ENCODE results near the gene WDR77. TPM values are rescaled to one million over a fixed set of nuclear protein-coding genes. Genes with fewer than 3 reads are reported as not detected.

The WDR77 gene
- total RNA-seq, 4 donors from 2014 or later: 20.5 to 33.5 (median 28.7) TPM

GRCh38 chr1:111489604-111490003 is 40.5 kb upstream of the WDR77 start:
- Histone ChIP-seq H3K36me3 (no peaks in the 10 kb centered on the region), H3K4me1 (no peaks in the 10 kb centered on the region), H3K27me3 (no peaks in the 10 kb centered on the region), H3K9me3 (no peaks in the 10 kb centered on the region), H3K4me3 (no peak overlapping the region), H3K27ac (peak overlapping the region in 3 of 4 donors; percentile 22 to 55 (median 51))
- peak; percentile 36 for TF ChIP-seq POLR2AphosphoS5 (IDR thresholded peaks at IDR 0.05)
- TF ChIP-seq EP300 (IDR thresholded peaks at IDR 0.05): no peak
- ATAC-seq: peak; percentile 78
- 100% methylated on average over 2 of the region's 4 CpGs; no CpG with 5 or more reads in 1 of the 2 donors for WGBS, 2 donors (ENCODE audit: low coverage in 1 of 2)

GRCh38 chr1:111488669-111489068 is 39.6 kb upstream of the WDR77 start:
- no peak for ATAC-seq
- H3K27ac ChIP-seq: peak overlapping the region in 2 of 4 donors; percentile 51 to 55
- H3K27me3 ChIP-seq: no peaks in the 10 kb centered on the region
- TF ChIP-seq CTCF (IDR thresholded peaks at IDR 0.05) (no peak), EP300 (IDR thresholded peaks at IDR 0.05) (no peak)
- no peaks in the 10 kb centered on the region for H3K9me3 ChIP-seq
- WGBS, 2 donors (ENCODE audit: low coverage in 1 of 2): 87 to 93% methylated on average over 4 to 6 of the region's 9 CpGs
- H3K4me3 ChIP-seq: no peak overlapping the region
- no peaks in the 10 kb centered on the region for H3K4me1 ChIP-seq
- H3K36me3 ChIP-seq: no peaks in the 10 kb centered on the region

GRCh38 chr1:111487133-111487532 is 38.1 kb upstream of the WDR77 start:
- 63 to 76% methylated on average over 2 to 6 of the region's 6 CpGs for WGBS, 2 donors (ENCODE audit: low coverage in 1 of 2)
- Histone ChIP-seq H3K27ac (no peak overlapping the region), H3K4me3 (no peak overlapping the region), H3K27me3 (no peaks in the 10 kb centered on the region), H3K4me1 (peaks cover 0 to 3% (median 0%) of the 10 kb centered on the region in 3 donors), H3K36me3 (no peaks in the 10 kb centered on the region), H3K9me3 (no peaks in the 10 kb centered on the region)
- TF ChIP-seq EP300 (IDR thresholded peaks at IDR 0.05) (no peak), POLR2A (IDR thresholded peaks at IDR 0.05) (no peak), POLR2AphosphoS5 (IDR thresholded peaks at IDR 0.05) (no peak)
- no peak for ATAC-seq

GRCh38 chr1:111486431-111486830 is 37.4 kb upstream of the WDR77 start:
- 80 to 100% methylated on average over 1 of the region's 7 CpGs for WGBS, 2 donors (ENCODE audit: low coverage in 1 of 2)
- TF ChIP-seq EP300 (IDR thresholded peaks at IDR 0.05): no peak
- ATAC-seq: no peak
- H3K36me3 ChIP-seq: no peaks in the 10 kb centered on the region
- no peak overlapping the region for H3K4me3 ChIP-seq
- no peaks in the 10 kb centered on the region for H3K9me3 ChIP-seq
- no peak overlapping the region for H3K27ac ChIP-seq
- no peaks in the 10 kb centered on the region for H3K27me3 ChIP-seq
- peaks cover 0 to 10% (median 0%) of the 10 kb centered on the region in 3 donors for H3K4me1 ChIP-seq

GRCh38 chr1:111484391-111485026 is 35.5 kb upstream of the WDR77 start:
- no peaks in the 10 kb centered on the region for H3K36me3 ChIP-seq
- TF ChIP-seq POLR2AphosphoS5 (IDR thresholded peaks at IDR 0.05): no peak
- TF ChIP-seq EP300 (IDR thresholded peaks at IDR 0.05): no peak
- TF ChIP-seq CTCF (IDR thresholded peaks at IDR 0.05): no peak
- no peak for TF ChIP-seq POLR2A (IDR thresholded peaks at IDR 0.05)
- H3K9me3 ChIP-seq: no peaks in the 10 kb centered on the region
- no peaks in the 10 kb centered on the region for H3K27me3 ChIP-seq
- no peak overlapping the region for H3K27ac ChIP-seq
- H3K4me3 ChIP-seq: no peak overlapping the region
- no peak for ATAC-seq
- H3K4me1 ChIP-seq: peaks cover 0 to 14% (median 0%) of the 10 kb centered on the region in 3 donors

- ATAC-seq: no peak
- no peak overlapping the region for H3K27ac ChIP-seq
- H3K4me1 ChIP-seq: peaks cover 0 to 14% (median 0%) of the 10 kb centered on the region in 3 donors
- 90 to 100% methylated on average over 1 to 2 of the region's 2 CpGs for WGBS, 2 donors (ENCODE audit: low coverage in 1 of 2)
- H3K9me3 ChIP-seq: no peaks in the 10 kb centered on the region
- H3K36me3 ChIP-seq: no peaks in the 10 kb centered on the region
- no peaks in the 10 kb centered on the region for H3K27me3 ChIP-seq
- TF ChIP-seq CTCF (IDR thresholded peaks at IDR 0.05) (no peak), POLR2A (IDR thresholded peaks at IDR 0.05) (no peak), EP300 (IDR thresholded peaks at IDR 0.05) (no peak), POLR2AphosphoS5 (IDR thresholded peaks at IDR 0.05) (no peak)
- H3K4me3 ChIP-seq: no peak overlapping the region
Observed at GRCh38 chr1:111483876-111484275, 34.8 kb upstream of the WDR77 start.

Data from gastroesophageal sphincter (tissue), 4 donors.